HG03066 (cell line): ENCODE measurements around the gene TIPRL.
"Not testable (repeated sequence)": the region's sequence is repeated elsewhere in the genome, so short reads cannot be mapped to it uniquely, and the experiment has no call there.

Experiments
- ATAC-seq: cut with Tn5 transposase; IDR thresholded peaks from one replicate; pipeline ENCODE4 v1.9.1; 2021; ENCODE audit warnings: low read depth; ENCODE audit not compliant: unreplicated experiment

Gene TIPRL

GRCh38 chr1:168207673-168208072 is 28.9 kb downstream of the TIPRL start:
- ATAC-seq: not testable (repeated sequence)

DNA sequence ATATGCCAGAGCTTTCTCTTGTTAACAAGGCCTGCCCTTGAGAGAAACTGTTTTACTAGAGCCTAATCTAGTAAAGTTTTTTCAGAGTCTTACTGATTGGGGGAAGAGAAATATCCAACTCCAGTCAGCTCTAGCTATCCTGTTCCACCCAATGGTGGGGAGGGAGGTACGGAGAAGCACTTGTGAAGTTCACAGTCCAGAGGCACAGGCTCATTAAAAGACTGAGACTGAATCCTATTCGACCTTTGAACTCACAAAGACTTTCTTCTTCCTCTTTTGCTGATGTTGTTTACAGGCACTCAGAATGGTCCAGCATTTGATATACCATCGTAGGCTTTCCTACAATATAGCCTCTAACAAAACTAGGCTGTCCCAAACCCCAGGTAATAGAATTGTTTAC is 31.6 kb downstream of the TIPRL start:
- no peak for ATAC-seq

DNA sequence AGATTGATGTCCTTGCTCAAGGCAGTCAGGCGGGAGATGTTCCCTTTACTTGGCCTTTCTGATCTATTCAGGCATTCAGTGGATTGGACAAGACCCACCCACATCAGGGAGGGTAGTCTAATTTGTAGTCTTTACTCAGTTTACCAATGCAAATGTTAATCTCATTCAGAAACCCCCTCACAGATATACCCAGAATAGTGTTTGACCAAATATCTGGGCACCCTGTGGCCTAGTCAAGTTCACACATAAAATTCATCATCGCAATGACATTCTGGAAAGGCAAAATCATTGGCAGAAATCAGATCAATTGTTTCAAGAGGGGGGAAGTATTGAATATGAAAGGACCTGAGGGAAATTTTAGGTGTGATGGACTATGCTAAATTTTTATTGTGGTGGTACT is 34.6 kb downstream of the TIPRL start:
- ATAC-seq: no peak

- ATAC-seq: no peak
Observed at GRCh38 chr1:168216171-168216570, 37.4 kb downstream of the TIPRL start.

DNA sequence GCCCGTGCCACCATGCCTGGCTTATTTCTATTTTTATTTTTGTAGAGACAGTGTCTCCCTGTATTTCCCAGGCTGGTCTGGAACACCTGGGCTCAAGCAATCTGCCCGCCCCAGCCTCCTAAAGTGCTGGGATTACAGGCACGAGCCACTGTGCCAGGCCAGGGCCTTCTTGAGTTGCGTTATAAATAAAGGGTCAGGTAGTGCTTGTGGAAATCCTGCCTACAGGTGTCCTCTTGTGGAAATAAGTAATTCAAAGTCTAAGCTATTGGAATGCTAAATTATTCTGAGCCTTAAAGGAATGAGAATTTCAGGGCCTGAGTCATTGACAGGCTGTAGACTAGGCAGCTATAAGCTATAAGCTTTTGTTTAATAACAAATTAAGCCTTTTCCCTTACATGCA is 38.9 kb downstream of the TIPRL start:
- no peak for ATAC-seq

DNA sequence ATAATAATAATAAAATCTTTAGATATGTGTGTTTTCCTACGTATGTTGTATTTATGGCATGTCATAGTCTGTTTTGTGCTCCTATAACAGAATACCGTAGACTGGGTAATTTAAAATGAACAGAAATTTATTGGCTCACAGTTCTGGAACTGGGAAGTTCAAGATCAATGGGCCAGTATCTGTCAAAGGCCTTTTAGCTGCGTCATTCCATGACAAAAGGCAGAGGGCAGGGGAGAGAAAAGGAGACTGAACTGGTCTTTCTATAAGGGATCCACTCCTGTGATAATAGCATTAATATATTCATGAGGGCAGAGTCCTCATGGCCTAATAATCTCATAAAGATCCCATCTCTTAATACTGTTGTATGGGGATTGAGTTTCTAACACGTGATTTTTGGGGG is 39.9 kb downstream of the TIPRL start:
- no peak for ATAC-seq

DNA sequence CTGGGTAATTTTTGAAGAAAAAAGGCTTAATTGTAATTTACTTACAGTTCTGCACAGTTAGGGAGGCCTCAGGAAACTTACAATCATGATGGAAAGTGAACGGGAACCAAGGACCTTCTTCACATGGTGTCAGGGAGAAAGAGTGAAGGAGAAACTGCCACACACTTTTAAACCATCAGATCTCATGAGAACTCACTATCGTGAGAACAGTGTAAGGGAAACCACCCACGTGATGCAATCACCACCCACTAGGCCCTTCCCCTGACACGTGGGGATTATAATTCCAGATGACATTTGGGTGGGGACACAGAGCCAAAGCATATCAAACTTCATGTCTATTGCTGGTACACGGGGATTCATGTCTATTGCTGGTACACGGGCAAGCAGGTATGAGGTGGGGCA is 41.7 kb downstream of the TIPRL start:
- ATAC-seq: no peak

GRCh38 chr1:168221275-168221674 is 42.5 kb downstream of the TIPRL start:
- ATAC-seq: no peak

- ATAC-seq: no peak
Observed at GRCh38 chr1:168223261-168223660, 44.5 kb downstream of the TIPRL start.

DNA sequence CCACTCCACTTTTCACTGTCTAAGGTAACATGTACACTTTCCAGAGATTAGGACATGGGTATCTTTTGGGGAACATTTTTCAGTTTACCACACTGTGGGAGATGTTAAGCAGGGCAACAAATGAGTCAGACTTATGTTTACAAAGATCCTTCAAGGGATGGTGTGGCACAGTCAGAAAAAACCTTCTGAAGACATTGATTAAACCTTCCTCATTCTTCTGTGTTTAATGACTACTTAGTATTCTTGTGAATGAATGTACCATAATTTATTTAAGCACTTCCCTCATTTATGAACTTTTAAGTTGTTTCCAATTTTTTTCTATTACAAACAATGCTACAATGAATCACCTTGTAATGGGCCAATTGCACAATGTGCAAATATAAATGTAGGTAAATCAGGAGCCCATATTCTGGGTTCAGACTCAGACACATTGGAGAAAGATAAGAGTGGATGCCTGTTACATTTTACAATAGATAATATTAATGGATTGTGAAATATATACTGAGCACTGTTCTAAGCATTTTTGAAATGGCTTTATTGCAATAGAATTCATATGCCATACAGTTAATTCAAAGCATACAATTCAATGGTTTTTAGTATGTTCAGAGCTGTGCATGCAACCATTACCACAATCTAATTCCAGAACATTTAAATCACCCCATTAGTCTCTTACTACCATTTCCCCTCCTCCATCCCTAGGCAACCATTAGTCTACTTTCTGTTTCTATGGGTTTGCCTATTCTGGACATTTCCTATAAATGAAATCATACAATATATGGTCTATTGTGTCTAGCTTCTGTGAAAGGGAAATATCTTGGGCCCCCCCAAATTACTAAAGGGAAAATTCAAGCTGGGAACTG is 45.1 kb downstream of the TIPRL start:
- no peak for ATAC-seq

GRCh38 chr1:168224991-168225390 is 46.2 kb downstream of the TIPRL start:
- ATAC-seq: no peak

GRCh38 chr1:168225476-168226190 is 46.9 kb downstream of the TIPRL start, which contains the start of gene SFT2D2:
TSS of gene SFT2D2 (plus strand) at chr1:168226004. CDS start at chr1:168226080, 76 bp downstream.
- ATAC-seq: peak; percentile 76

- no peak for ATAC-seq
Observed at GRCh38 chr1:168227620-168228019, 48.9 kb downstream of the TIPRL start.

- no peak for ATAC-seq
Observed at GRCh38 chr1:168229893-168230292, 51.1 kb downstream of the TIPRL start.

GRCh38 chr1:168230709-168231108 is 51.9 kb downstream of the TIPRL start:
- no peak for ATAC-seq

- peak; percentile 72 for ATAC-seq
Observed at GRCh38 chr1:168234846-168235547, 56.2 kb downstream of the TIPRL start.

GRCh38 chr1:168235548-168235885 is 56.8 kb downstream of the TIPRL start:
- no peak for ATAC-seq

- ATAC-seq: no peak
Observed at GRCh38 chr1:168235937-168236336, 57.2 kb downstream of the TIPRL start.

- ATAC-seq: no peak
Observed at GRCh38 chr1:168236836-168237611, 58.3 kb downstream of the TIPRL start.

- no peak for ATAC-seq
Observed at GRCh38 chr1:168243198-168243597, 64.4 kb downstream of the TIPRL start.
